Sigmoid colon (tissue), 7 donors: ENCODE results near the gene MRC2. TPM values are rescaled to one million over a fixed set of nuclear protein-coding genes. Genes with fewer than 3 reads are reported as not detected.
"Not testable (repeated sequence)": the region's sequence is repeated elsewhere in the genome, so short reads cannot be mapped to it uniquely, and the experiment has no call there.

Source experiments
- DNase-seq: peaks from one replicate; pipeline ENCODE4 v3.0.0-alpha.2; 2019
- H3K27ac ChIP-seq, 4 donors: fragments of 200-600 bp; sonication (generic); one replicate each; pipeline ENCODE4 v1.5.1; 2016 to 2019; ENCODE audit warnings: mild to moderate bottlenecking in 1 of 4
- H3K27me3 ChIP-seq, 3 donors: fragments of 200-600 bp; sonication (generic); one replicate each; pipeline ENCODE4 v1.5.1; 2019; ENCODE audit warnings: mild to moderate bottlenecking in 1 of 3
- H3K36me3 ChIP-seq, 4 donors: fragments of 200-600 bp; sonication (generic); one replicate each; pipeline ENCODE4 v1.5.1; 2016 to 2019
- H3K4me1 ChIP-seq, 4 donors: fragments of 200-600 bp; sonication (generic); one replicate each; pipeline ENCODE4 v1.5.1; 2017 to 2019
- H3K4me3 ChIP-seq, 4 donors: fragments of 200-600 bp; sonication (generic); one replicate each; pipeline ENCODE4 v1.5.1; 2017 to 2019; ENCODE audit warnings: mild to moderate bottlenecking in 2 of 4, moderate library complexity in 1 of 4
- H3K9me3 ChIP-seq, 4 donors: fragments of 200-600 bp in 3 of 4; sonication (generic) in 3 of 4; one replicate each; pipeline versions ENCODE4 v1.5.1 to v1.6.1; 2013 to 2019
- EP300 ChIP-seq, 4 donors: sonication (generic); formaldehyde crosslinking; IDR thresholded peaks; one replicate each; pipeline ENCODE4 v1.6.1; 2017; ENCODE audit warnings: antibody characterized with exemption in 4 of 4
- POLR2A ChIP-seq, 2 donors: fragments of 450-650 bp; IDR thresholded peaks; one replicate each; pipeline ENCODE4 v1.6.1; 2016; ENCODE audit warnings: antibody characterized with exemption in 2 of 2, mild to moderate bottlenecking in 2 of 2, moderate library complexity in 2 of 2
- POLR2AphosphoS5 ChIP-seq, 4 donors: sonication (generic); formaldehyde crosslinking; IDR thresholded peaks; one replicate each; pipeline ENCODE4 v1.6.1; 2017; ENCODE audit warnings: antibody characterized with exemption in 4 of 4
- WGBS, 2 donors: extraction: QIAGEN DNeasy Blood & Tissue Kit; methylation state at CpG; one replicate each; pipeline ENCODE4 v1.1.7; 2013; 5-methylcytosine and 5-hydroxymethylcytosine counted together
- intact Hi-C: fragments of 100-400 bp; cut with DNase I; formaldehyde crosslinking; loops from one replicate; pipeline ENCODE4 v1.15.1; 2023
- polyA plus RNA-seq, 3 donors: library from polyadenylated mRNA; stranded (reverse); fragments of 200-250 nt; gene quantifications; one replicate each; pipeline ENCODE4 v1.2.3, GENCODE V29; 2013
- total RNA-seq, 4 donors: library from RNA; depleted of rRNA; stranded (reverse); fragments of >200 nt; gene quantifications; one replicate each; pipeline ENCODE4 v1.1.0, GENCODE V29; 2016
- TF ChIP-seq, protein P1 (sequence below), 4 experiments: fragments of 450-650 bp in 3 of 4; fragments of 200-600 bp in 1 of 4; IDR thresholded peaks; one replicate each; pipeline ENCODE4 v1.5.1; 2016 to 2019; ENCODE audit warnings: antibody characterized with exemption in 4 of 4, mild to moderate bottlenecking in 3 of 4, moderate library complexity in 2 of 4
- donor health status: healthy with polysubstance abuse.
- donor health status: Bipolar disorder and iron deficiency.
- donor health status: healthy.

MRC2 gene
- total and polyA plus RNA-seq, 7 donors, result 2.5 to 94.4 (median 19.6) TPM

DNA sequence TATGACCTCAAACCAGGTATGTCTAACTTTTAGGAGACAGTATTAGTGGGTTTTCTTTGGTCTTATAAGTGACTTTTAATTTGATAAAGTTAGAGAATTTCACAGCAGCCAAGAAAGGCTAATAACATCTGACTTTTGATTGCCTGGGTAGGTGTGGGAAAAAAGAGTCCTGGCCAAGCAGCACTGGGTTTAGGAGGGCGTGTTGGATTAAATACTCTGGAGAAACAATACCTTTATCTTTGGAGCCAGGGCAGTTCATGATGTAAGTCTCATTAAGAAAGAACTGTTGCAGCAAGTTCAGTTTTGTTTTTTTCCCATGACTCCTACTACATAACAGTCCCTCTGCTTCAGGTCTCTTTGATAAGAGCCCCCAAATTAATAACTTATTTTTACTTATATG, 26.7 kb upstream of the MRC2 start:
- Histone ChIP-seq H3K27ac (no peak overlapping the region), H3K36me3 (peaks cover 14 to 85% (median 30%) of the 10 kb centered on the region in 4 donors), H3K4me3 (no peak overlapping the region), H3K27me3 (no peaks in the 10 kb centered on the region), H3K9me3 (no peaks in the 10 kb centered on the region), H3K4me1 (no peaks in the 10 kb centered on the region)
- intact Hi-C loops, result no loop called here
- no peak for DNase-seq
- 54 to 82% methylated on average over 1 of the region's 1 CpG for WGBS, 2 donors
- TF ChIP-seq POLR2A (IDR thresholded peaks at IDR 0.05) (no peak), EP300 (IDR thresholded peaks at IDR 0.05) (no peak), POLR2AphosphoS5 (IDR thresholded peaks at IDR 0.05) (no peak)
- TF ChIP-seq, protein P1, sequence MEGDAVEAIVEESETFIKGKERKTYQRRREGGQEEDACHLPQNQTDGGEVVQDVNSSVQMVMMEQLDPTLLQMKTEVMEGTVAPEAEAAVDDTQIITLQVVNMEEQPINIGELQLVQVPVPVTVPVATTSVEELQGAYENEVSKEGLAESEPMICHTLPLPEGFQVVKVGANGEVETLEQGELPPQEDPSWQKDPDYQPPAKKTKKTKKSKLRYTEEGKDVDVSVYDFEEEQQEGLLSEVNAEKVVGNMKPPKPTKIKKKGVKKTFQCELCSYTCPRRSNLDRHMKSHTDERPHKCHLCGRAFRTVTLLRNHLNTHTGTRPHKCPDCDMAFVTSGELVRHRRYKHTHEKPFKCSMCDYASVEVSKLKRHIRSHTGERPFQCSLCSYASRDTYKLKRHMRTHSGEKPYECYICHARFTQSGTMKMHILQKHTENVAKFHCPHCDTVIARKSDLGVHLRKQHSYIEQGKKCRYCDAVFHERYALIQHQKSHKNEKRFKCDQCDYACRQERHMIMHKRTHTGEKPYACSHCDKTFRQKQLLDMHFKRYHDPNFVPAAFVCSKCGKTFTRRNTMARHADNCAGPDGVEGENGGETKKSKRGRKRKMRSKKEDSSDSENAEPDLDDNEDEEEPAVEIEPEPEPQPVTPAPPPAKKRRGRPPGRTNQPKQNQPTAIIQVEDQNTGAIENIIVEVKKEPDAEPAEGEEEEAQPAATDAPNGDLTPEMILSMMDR (IDR thresholded peaks at IDR 0.05), result no peak

DNA sequence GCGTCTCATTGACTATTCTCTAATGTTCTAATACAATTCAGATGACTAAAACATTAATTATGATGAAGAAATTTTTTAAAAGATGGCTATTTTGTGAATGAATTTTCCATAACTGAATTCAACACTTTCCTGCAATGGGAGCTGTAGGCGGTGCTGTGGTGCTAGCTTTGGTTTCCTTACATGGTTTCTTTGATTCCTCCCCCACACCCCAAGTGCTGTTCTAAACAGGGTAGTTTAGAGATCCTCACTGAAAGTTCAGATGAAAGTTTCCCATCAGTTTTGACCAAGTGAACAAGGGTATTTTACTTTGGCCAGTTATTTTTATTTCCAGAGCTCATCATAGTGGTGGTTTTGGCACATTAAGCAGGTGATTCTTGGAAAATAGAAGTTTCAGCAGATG, 26.0 kb upstream of the MRC2 start:
- H3K4me1 ChIP-seq, result no peaks in the 10 kb centered on the region
- TF ChIP-seq POLR2AphosphoS5 (IDR thresholded peaks at IDR 0.05), result no peak
- TF ChIP-seq POLR2A (IDR thresholded peaks at IDR 0.05), result no peak
- no peak for TF ChIP-seq EP300 (IDR thresholded peaks at IDR 0.05)
- TF ChIP-seq, protein P1 (IDR thresholded peaks at IDR 0.05), result no peak
- DNase-seq, result no peak
- intact Hi-C loops, result no loop called here
- no peaks in the 10 kb centered on the region for H3K27me3 ChIP-seq
- H3K9me3 ChIP-seq, result no peaks in the 10 kb centered on the region
- no peak overlapping the region for H3K4me3 ChIP-seq
- 90 to 96% methylated on average over 2 of the region's 2 CpGs for WGBS, 2 donors
- no peak overlapping the region for H3K27ac ChIP-seq
- H3K36me3 ChIP-seq, result peaks cover 18 to 84% (median 33%) of the 10 kb centered on the region in 4 donors

DNA sequence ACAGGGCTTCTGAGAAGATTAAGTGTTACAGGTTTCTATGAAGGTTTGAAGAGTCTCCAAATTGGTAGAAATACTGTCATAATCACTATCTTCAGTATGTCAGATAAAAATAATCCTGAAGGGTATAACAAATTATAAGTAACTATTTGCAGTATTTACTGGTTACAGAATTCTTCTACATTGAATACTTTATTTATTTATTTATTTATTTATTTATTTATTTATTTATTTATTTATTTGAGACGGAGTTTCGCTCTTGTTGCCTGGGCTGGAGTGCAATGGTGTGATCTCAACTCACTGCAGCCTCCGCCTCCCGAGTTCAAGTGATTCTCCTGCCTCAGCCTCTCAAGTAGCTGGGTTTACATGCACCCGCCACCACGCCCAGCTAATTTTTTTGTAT, 23.7 kb upstream of the MRC2 start:
- peaks cover 20 to 90% (median 41%) of the 10 kb centered on the region in 4 donors for H3K36me3 ChIP-seq
- 97 to 98% methylated on average over 6 of the region's 6 CpGs for WGBS, 2 donors
- H3K4me3 ChIP-seq, H3K27me3 ChIP-seq, intact Hi-C loops, H3K9me3 ChIP-seq, H3K4me1 ChIP-seq, DNase-seq, H3K27ac ChIP-seq: not testable (repeated sequence)

DNA sequence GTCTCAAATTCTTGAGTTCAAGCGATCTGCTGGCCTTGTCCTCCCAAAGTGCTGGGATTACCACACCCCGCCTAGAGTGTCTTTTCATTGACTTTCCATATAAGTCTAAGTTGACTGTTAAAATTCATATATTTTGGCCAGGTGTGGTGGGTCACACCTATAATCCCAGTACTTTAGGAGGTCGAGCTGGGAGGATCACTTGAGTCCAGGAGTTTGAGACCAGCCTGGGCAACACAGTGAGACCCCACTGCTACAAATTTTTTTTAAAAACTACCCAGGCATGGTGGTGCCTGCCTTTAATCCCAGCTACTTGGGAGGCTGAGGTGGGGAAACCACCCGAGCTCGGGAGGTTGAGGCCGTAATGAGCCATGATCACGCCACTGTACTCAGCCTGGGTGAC, 21.9 kb upstream of the MRC2 start:
- Histone ChIP-seq H3K27me3 (no peaks in the 10 kb centered on the region), H3K4me3 (no peak overlapping the region), H3K27ac (no peak overlapping the region), H3K36me3 (peaks cover 11 to 93% (median 42%) of the 10 kb centered on the region in 4 donors), H3K9me3 (no peaks in the 10 kb centered on the region), H3K4me1 (no peaks in the 10 kb centered on the region)
- no peak for DNase-seq
- intact Hi-C loops, result no loop called here
- WGBS, 2 donors, result 98% methylated on average over 7 of the region's 7 CpGs
- TF ChIP-seq EP300 (IDR thresholded peaks at IDR 0.05), result no peak
- no peak for TF ChIP-seq POLR2AphosphoS5 (IDR thresholded peaks at IDR 0.05)
- TF ChIP-seq, protein P1 (IDR thresholded peaks at IDR 0.05), result no peak
- TF ChIP-seq POLR2A (IDR thresholded peaks at IDR 0.05), result no peak

DNA sequence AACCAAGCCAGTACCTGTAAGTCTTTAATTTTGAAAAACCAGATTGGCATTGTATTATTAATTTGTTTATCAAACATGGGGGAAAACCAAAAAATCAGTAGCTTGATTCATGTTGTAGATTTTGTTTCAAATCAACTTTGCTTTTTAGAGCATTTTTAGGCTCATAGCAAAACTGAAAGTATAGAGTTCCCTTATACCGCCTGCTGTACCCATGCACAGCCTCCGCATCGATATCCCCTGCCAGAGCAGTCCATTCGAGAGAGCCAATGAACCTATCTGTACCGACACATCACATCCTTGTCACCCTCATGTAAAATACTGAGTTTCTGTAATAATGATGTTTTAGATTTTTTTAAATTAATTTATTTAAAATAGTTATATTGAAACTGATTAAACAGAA, 16.2 kb upstream of the MRC2 start:
- DNase-seq, result no peak
- Histone ChIP-seq H3K27me3 (no peaks in the 10 kb centered on the region), H3K4me3 (no peak overlapping the region), H3K36me3 (peaks cover 13 to 98% (median 43%) of the 10 kb centered on the region in 4 donors), H3K9me3 (no peaks in the 10 kb centered on the region), H3K4me1 (no peaks in the 10 kb centered on the region), H3K27ac (no peak overlapping the region)
- TF ChIP-seq POLR2A (IDR thresholded peaks at IDR 0.05) (no peak), EP300 (IDR thresholded peaks at IDR 0.05) (no peak), POLR2AphosphoS5 (IDR thresholded peaks at IDR 0.05) (no peak)
- TF ChIP-seq, protein P1 (IDR thresholded peaks at IDR 0.05), result no peak
- intact Hi-C loops, result no loop called here
- 82 to 93% methylated on average over 5 of the region's 5 CpGs for whole genome bisulfite sequencing, 2 donors
